ENCODE results near the gene CMTR2.

GRCh38 chr16:71296584-71297340 is 7.6 kb upstream of the CMTR2 start:
- TF ChIP-seq, protein P1, sequence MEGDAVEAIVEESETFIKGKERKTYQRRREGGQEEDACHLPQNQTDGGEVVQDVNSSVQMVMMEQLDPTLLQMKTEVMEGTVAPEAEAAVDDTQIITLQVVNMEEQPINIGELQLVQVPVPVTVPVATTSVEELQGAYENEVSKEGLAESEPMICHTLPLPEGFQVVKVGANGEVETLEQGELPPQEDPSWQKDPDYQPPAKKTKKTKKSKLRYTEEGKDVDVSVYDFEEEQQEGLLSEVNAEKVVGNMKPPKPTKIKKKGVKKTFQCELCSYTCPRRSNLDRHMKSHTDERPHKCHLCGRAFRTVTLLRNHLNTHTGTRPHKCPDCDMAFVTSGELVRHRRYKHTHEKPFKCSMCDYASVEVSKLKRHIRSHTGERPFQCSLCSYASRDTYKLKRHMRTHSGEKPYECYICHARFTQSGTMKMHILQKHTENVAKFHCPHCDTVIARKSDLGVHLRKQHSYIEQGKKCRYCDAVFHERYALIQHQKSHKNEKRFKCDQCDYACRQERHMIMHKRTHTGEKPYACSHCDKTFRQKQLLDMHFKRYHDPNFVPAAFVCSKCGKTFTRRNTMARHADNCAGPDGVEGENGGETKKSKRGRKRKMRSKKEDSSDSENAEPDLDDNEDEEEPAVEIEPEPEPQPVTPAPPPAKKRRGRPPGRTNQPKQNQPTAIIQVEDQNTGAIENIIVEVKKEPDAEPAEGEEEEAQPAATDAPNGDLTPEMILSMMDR (IDR thresholded peaks at IDR 0.05), result no peak
- no peak for TF ChIP-seq POLR2A (IDR thresholded peaks at IDR 0.05)
